OCI-LY7 (cell line): Measurements from ENCODE around the gene RNF220.

Experiments
- CTCF ChIP-seq: fragments of 200-600 bp; sonication (generic); conservative IDR thresholded peaks from 2 replicates; pipeline ENCODE4 v1.5.1; 2014; ENCODE audit warnings: mild to moderate bottlenecking, antibody characterized with exemption, low read length, moderate library complexity, mixed read lengths
- EZH2phosphoT487 ChIP-seq: fragments of 200-600 bp; sonication (generic); IDR thresholded peaks from 2 replicates; pipeline ENCODE4 v1.6.1; 2018; ENCODE audit warnings: low read depth, borderline replicate concordance, mild to moderate bottlenecking, mixed run types, antibody characterized with exemption, low read length, moderate library complexity, mixed read lengths

GRCh38 chr1:44654621-44655187 is 249.6 kb downstream of the RNF220 start:
- TF ChIP-seq CTCF, result no peak
- no peak for TF ChIP-seq EZH2phosphoT487
